Midbrain (tissue), 1 donor: ENCODE measurements around the gene BAG1.

Experiments used
- DNase-seq: peaks from one replicate; lab custom pipeline; 2025; lab: John Stamatoyannopoulos, UW

BAG1 gene

DNA sequence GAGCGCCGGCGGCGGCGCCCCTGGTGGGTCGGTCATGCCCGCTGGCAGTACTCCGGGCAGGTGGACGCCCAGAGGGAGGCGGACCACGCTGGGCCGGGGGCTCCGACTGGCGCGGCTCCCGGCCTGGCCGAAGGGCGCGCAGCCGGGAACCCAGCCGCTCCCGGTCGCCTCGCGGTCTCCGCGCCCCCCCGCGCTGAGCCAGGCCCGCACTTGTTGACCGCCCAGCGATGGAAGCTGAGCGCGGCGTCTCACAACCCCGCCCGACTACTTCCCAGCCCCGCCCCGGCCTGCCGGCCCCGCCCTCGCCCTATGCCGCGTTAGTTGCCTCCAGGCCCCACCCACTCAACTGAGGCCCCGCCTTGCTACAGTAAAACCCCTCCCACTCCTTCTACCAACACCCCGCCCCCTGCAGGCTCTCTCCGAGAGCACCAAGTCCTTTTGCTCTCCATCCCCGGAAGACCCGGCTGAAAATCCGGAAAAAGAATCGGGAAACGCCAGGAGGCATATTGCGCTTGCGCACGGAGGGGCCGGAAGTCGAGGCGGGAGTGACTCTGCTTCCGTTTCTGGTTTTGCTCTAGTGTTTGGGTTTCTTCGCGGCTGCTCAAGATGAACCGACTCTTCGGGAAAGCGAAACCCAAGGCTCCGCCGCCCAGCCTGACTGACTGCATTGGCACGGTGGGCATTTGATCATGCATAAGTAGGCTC lies at the start of gene BAG1, which contains the start of gene CHMP5:
Gene BAG1, minus strand, starts transcription at position 236 of the 705 bp plus-strand sequence.
Gene CHMP5, plus strand, starts transcription at position 577 of the 705 bp plus-strand sequence. Its CDS starts 30 bp downstream, at position 607.
- DNase-seq = peak; percentile 99

DNA sequence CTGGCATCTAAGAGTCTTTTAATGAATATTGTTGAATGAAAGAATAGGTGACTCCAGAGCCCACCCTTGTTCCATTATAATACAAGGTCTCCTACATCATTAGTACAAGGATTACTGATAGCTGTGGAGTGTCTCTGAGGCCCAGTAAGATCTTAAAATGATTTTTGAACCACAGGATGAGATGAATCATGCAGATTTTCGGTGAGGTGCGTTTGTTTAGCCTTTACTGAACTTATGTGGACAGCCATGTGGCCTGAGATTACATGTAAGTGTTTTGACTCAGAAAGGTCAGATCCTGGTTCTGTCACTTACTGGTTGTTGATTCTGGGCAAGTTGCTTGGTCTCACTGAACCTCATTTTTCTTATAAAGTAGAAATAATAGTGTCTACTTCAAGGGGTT lies 47.4 kb upstream of the BAG1 start:
- no peak for DNase-seq

DNA sequence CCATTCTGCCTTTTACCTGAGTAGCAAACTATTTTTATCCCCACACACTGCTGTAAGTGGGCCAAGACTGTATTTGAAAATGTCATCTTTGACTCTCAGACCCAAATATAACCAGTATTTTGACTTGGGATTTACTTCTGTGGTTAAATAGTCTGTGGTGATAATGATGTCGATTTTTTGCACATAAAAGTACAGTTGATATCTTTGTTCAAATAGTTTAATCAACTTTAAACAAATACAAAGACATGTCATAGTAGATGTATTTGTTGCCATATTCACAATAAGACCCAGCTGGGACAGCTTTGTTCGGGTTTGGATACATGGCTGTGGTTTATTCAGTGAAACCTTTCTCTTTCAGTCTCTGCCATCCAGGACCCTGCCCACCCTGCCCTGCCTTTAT lies 46.2 kb upstream of the BAG1 start:
- no peak for DNase-seq

DNA sequence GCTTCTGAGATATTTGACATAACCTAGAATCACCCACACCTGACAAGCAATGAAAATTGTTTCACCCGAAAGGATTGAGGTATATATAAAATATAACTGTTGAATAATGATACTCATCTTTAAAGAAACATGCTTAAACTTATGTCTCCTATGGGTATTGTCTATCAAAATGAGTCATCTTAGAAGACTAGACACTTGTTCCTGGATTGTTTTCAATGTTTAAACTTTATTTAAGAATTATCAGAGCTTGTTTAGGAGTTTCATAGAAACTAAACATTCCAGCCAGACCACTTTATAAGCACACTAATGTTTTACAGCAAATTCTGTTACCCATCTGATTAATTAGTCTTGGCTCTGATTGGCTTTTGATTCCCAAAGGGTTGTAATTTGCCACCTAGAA lies 45.4 kb upstream of the BAG1 start:
- no peak for DNase-seq

DNA sequence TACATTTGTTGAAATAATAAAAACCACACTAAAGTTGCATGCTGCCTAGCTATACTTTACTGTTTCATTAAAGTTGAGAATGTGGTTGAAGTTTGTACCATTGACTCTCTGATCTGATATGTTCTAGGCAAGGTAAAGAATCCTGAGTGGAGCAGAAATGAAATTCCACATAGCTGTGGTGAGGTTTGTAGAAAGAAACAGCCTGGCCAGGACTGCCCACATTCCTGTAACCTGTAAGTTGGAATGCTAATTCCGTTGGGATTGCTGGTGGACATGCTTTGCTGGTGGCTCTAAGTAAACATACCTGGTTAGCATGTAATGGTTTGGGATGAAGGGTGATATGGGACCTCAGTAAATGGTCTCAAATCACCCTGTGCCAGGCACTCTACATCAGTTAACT lies 42.6 kb upstream of the BAG1 start:
- DNase-seq = no peak

DNA sequence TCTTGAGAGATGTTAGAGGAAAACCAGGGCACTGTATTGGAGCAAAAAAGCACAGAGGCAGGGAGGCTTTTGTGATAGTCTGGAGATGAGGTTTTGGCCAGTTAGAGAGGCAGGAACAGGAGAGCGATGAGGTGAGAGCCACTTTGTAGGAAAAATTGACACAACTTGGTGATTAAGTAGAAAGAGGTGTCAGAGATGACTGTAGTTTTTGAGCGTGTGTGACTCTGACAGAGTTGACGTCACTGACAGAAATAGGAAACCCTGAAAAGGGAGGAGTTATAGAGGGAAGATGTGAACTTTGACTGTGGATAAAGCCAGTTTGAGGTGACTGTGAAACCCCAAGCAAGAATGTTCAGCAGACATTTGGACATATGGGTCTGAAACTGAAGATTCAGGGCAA lies 41.5 kb upstream of the BAG1 start:
- no peak for DNase-seq

DNA sequence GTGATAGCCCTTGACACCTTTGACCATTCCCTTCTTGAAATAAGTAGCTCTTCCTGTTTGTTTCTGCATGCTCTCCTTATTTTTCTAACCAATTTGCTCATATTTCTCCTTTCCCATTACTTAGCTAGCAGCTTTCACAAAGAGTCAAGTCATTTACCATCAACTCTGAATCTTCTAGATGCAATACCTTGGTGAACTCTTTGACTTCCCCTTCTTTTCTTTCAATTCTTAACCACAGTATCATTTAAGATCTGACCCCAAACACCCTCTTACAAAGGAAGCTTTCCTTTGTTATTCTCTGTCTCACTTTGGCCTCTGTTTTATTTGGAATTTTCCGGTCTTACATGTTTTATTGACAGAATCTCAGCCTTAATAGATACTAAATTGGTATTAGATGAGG lies 39.9 kb upstream of the BAG1 start:
- DNase-seq = no peak

DNA sequence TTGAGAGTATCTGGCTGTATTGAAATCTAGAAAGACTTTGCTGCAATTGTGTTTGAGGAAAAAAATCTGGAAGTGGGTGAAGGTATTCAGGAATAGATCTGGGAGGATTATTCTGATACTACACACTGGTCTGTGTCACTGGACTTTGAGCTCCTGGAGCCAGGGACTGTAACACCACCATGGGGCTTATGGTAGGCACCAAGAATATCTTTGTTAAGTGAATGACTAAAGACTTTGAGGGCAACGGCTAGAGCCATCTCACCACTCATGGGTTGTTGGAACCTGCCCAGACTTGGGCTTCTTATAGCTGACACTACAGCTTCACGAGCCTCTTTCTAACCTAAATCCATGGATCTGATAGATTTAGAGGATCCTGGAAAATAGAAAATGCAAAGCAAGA lies 36.0 kb upstream of the BAG1 start:
- DNase-seq = no peak

DNA sequence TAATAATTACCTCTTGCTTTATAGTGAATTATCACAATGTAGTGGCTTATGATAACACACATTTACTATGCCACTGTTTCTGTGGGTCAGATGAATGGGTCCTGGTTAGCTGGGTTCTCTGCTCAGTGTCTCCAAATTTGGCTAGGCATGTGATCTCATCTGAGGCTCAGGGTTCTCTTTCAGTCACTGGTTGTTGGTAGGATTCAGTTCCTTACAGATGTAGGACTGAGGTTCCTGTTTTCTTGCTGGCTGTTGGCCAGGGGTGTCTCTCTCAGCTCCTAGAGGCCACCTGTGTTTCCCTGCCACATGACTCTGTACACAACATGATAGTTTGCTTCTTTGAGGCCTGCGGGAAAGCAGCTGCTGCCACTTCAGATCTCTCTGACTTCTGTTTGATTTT lies 32.9 kb upstream of the BAG1 start:
- peak; percentile 39 for DNase-seq

DNA sequence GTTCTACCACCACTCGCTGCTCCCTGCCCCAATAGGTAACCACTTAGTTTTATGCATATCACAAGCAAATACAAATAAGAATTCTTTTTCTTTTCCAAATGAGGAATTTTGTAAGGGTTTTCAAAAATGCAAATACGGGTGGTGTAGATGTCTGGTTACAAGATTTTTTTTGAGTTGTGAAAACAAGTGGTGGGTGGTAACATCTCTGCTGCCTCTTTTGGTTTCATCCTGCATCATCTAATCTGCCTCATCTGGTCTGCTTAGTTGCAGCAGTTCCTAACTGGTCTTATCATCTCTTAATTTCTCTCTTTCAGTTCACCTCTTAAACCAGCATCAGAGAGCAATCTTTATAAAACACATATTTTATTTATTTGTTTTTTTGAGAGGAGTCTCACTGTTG lies 31.1 kb upstream of the BAG1 start:
- no peak for DNase-seq

DNA sequence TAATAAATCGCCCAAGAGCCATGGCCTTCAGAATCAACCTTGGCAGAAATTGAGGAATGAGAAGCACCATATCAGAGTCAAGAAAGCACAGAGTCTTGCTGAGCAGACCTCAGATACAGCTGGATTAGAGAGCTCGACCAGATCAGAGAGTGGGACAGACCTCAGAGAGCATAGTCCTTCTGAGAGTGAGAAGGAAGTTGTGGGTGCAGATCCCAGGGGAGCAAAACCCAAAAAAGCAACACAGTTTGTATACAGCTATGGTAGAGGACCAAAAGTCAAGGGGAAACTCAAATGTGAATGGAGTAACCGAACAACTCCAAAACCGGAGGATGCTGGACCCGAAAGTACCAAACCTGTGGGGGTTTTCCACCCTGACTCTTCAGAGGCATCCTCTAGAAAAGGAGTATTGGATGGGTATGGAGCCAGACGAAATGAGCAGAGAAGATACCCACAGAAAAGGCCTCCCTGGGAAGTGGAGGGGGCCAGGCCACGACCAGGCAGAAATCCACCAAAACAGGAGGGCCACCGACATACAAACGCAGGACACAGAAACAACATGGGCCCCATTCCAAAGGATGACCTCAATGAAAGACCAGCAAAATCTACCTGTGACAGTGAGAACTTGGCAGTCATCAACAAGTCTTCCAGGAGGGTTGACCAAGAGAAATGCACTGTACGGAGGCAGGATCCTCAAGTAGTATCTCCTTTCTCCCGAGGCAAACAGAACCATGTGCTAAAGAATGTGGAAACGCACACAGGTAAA lies 30.3 kb upstream of the BAG1 start:
- DNase-seq = no peak

DNA sequence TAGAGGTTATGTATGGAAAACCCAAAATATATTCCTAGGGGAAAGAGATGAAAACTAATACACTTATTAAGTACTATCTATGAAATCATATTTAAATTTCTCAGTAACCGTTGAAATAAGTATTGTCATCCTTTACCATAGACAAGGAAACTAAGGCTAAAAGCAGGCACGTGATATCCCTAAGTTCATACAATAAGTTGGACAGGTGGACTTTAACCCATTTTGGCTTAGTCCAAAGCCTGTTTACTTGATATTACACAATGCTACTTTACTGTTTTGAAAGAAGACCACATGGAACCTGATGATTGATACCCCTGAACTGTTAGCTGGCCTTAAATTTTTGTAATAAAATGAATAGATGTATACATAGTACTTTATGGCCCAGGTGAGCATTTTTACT lies 29.3 kb upstream of the BAG1 start:
- no peak for DNase-seq

DNA sequence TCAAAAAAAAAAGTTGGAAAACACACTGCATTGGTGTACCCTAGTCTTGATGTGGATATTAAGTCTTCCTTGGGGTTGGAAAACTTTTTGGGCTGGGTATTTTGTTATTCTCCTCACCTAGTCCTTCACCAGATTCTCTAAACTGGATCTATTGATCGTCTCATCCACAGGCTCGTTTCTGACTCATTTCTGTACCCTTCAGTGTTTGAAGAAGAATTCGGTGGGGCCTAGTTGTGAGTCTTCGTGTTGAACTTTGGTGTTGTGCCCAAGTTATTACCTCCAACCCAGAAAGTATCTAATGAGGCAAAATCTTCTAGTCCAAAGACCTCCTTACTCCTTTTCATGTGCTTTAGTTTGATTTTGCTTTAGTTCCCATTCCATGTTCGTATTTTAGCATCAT lies 27.4 kb upstream of the BAG1 start:
- no peak for DNase-seq

DNA sequence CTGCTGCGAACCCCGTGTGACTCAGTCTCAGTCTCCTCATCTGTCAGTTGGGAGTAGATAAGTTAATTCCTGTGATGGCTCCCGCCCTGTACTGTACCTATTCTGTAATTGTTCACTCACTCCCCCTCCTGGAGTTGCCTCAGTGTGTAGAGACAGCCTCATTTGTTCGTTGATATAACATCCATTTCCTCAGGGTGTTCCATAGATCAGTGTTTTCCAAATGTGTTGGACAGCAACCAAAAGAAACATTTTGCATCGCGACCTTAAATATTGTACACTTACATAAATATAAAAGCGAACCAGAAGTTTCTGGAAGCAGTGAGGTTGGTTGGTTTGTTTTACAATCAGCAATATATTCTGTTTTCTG lies 26.5 kb upstream of the BAG1 start:
- DNase-seq = no peak

DNA sequence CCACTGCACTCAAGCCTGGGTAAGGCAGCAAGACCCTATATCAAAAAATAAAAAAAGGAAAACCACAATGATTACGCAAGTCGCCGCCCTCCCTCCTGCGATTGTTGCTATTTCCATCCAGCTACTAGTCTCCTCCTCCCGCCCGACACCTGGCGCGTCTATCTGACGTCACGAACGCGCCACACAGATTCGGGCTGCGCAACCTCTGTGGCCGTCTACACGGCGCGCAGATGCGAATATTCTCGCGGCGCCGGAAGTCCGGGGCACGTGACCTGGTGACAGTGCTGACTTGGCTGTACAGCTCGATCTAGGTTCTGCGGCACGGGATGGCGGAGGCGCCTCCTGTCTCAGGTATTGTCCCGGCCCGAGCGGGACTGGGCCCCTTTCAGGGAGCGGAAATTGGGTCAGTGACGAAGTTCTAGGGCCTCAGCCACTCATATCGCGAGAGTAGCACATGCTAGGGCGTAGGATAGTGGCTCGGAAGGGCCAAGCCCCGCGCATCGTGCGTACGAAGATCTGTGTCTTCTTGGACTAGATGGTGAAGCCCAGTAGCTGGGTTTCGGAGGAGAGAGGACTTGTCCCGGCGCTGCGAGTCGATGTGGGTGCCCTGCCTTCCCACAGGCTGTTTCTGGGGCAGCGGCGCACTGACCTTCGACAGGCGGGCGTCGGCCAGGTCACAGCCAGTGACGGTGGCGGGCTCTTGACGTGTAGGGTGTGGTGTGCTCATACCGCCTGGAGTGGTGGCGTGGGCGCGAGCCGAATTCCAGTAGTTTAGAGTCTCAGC lies 25.9 kb upstream of the BAG1 start, which contains the start of gene NFX1:
Gene NFX1, plus strand, starts transcription at position 270 of the 784 bp plus-strand sequence. Its CDS starts 57 bp downstream, at position 327.
- DNase-seq = peak; percentile 95

DNA sequence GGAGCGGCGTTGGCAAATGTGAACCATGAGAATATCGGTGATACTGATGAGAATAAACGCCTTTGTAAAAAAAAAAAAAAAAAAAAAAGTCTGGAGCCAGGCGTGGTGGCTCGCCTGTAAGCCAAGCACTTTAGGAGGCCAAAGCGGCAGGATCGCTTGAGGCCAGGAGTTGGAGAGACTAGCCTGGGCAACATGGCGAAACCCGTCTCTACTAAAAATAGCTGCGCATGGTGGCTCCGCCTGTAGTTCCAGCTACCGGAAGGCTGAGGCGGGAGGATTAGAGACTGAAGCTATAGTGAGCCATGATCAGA lies 25.4 kb upstream of the BAG1 start:
- DNase-seq = no peak

DNA sequence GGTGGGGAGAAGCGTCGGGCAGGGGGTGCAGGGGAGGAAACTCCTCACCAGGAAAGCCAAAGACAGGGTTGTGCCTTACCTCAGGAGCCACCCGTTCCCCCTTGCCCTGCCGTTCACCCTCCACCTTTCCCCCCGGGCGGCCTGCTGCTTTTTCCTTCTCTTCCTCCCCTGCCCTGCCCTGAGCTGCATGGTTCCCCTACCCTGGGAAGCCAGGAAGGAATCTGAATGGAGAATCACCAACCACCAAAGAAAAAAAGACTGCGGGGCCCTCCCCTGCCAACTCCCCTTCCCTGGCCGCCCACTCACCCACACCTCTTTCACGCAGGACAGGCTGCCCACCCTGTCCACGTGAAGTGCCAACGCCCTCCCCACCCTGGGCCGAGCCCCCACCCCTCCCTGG lies 25.0 kb upstream of the BAG1 start:
- DNase-seq = no peak

DNA sequence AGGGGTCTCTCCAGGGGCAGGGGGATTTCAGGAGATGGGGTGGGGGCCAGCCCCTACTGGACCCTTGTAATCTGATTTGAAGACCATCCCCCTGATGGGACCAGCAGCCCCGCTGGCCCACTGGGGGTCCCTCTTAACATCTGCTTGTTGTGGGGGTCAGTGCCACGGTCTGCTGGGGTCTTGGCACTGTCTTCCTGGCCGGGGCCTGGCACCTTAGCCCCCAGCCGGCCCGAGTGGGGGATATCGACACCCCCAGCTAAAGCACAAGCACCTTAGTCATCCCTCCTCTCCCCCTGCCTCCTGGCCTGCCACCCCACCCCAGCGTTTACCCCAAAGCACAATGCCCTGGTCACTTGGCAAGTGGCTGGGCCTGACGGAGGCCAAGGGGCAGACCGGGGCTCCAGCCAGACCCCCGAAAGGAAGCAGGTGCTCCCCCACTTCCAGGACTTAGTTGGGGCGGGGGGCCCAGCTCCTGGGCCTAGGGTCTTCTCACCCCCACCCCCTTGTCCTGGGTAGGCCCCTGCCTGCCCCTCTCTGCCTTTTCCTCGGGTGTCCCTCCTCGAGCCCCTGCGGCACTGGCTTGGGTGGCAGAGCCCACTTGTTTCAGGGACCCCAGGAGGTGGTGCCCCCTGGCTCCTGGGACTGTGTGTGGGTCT lies 24.4 kb upstream of the BAG1 start:
- no peak for DNase-seq

DNA sequence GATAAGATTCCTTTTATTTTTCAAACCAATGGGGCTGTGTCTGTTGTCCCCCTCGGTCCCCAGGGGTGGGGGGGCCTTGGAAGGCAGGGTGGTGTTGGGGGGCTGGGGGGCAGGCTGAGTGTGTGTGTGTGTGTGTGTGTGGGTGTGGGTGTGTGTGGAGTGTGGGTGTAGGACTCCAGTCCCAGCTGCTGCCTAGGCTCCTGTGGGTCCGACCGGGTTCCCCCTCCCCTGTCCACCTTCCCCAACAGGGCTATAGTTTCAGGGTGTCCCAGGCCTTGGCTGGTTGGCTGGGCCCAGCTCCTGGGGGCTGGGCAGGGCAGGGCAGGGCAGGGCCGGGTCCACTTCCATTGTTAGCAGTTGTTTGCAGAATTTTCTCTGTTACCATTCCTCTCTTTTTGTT lies 23.7 kb upstream of the BAG1 start:
- DNase-seq = no peak

DNA sequence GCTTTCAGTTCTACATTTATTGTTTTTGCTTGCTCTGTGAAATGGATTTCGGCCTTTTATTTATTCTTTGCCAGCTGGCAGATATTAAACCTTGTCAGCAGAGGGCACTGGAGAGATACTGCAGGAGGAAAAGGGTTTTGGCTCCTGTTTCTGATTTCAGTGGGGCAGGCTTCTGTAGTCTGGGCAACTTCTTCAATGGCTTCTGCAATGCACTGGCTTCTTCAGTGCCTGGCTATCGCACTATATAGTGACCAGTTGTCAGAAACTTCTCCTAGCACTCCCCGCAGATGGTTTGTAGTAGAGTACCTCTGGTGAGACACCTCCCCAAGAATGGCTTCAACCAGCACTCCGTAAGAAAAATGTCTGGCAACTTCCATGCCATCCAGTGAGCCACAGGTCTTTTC lies 22.6 kb upstream of the BAG1 start:
- DNase-seq = peak; percentile 78

DNA sequence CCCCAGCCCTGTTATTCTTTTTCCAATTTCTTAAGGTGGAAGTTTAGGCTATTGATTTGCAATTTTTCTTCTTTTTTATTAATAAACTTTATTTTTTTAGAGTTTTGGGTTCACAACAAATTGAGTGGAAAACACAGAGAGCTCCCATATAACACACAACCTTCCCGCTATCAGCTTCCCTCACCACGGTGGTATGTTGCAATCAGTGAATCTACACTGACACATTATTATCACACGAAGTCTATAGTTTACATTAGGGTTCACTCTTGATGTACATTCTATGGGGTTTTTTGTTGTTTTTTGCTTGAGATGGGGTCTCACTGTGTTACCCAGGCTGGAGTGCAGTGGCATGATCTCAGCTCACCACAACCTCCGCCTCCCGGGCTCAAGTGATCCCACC lies 21.0 kb upstream of the BAG1 start:
- no peak for DNase-seq

DNA sequence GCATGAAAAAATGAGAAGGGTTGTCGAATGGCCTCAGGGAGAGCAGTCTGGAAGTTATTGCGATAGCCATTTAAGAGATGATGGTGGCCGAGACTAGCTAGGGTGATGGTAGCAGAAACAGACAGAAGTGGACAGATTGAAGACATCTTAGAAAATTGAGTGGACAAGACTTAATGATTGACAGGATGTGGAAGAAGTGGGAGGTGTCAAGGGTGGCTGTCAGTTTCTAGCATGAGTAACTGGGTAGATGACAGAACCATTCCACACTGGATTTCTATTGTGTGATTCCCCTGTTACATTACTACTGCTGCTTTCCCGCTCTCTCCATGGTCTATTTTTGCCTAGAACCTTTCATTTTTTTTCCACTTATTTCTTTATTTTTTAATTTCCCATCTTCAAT lies 13.0 kb upstream of the BAG1 start:
- no peak for DNase-seq

DNA sequence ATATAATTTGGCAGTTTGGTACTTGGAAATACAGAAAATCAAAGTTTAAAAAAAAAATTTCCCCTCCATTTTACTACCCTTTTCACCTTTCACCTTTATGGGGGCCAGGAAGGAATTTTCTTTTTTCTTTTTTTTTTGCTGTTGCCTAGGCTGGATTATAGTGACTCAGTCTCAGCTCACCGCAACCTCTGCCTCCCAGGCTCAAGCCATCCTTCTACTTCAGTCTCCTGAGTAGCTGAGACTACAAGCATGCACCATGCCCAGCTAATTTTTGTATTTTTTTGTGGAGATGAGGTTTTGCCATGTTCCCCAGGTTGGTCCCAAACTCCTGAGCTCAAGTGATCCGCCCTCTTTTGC lies 9.4 kb upstream of the BAG1 start:
- no peak for DNase-seq
